ENCODE measurements around the gene A2M. TPM values are rescaled to one million over a fixed set of nuclear protein-coding genes. Genes with fewer than 3 reads are reported as not detected.

Gene A2M
- total and polyA plus RNA-seq, 10 donors, result 28.9 to 975 (median 409) TPM

DNA sequence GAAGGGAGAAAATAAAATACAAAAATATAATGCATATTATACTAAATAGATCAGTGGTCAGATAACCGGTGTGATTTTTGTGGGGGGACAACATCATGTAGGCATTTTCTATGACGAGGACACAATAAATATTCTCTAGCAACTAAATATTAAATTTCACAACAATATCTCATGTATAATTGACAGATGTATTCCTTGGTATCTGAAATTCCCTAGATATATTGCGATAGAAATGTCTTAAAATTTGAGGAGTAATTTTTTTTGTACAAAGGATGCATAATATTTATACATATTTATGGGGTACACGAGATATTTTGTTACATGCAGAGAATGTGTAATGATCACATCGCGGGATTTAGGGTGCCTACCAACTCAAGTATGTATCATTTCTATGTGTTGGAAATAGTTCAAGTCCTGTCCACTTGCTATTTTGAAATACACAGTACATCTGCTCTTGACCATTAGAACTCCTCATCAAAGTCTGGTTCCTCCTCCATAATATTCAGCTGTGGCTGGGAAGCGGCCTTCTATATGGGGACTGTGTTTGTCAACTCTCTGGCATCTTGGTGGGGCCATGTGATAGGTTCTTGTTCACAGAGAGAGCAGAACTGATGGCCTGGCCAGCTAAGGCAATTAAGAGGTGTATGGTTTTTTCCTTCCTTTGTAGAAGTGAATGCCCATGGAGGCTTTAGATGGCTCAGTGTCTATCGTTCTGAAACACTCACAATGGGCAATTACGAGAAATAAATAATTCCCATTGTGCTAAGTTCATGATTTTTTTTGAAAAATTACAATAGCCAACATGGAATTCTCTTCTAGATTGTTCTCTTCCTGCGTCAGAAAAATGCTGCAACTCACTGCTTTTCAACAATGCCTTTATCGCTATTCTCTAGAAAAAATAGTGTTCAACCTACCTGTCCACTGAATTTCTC, 8.8 kb downstream of the A2M start:
- no peaks in the 10 kb centered on the region for H3K9me3 ChIP-seq
- 85 to 95% (median 91%) methylated on average over 11 of the region's 11 CpGs for WGBS, 5 donors
- TF ChIP-seq, protein P1, sequence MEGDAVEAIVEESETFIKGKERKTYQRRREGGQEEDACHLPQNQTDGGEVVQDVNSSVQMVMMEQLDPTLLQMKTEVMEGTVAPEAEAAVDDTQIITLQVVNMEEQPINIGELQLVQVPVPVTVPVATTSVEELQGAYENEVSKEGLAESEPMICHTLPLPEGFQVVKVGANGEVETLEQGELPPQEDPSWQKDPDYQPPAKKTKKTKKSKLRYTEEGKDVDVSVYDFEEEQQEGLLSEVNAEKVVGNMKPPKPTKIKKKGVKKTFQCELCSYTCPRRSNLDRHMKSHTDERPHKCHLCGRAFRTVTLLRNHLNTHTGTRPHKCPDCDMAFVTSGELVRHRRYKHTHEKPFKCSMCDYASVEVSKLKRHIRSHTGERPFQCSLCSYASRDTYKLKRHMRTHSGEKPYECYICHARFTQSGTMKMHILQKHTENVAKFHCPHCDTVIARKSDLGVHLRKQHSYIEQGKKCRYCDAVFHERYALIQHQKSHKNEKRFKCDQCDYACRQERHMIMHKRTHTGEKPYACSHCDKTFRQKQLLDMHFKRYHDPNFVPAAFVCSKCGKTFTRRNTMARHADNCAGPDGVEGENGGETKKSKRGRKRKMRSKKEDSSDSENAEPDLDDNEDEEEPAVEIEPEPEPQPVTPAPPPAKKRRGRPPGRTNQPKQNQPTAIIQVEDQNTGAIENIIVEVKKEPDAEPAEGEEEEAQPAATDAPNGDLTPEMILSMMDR (IDR thresholded peaks at IDR 0.05 in 8 of 11, conservative IDR thresholded peaks at IDR 0.05 in 3 of 11), result no peak
- no peak for TF ChIP-seq POLR2AphosphoS5 (IDR thresholded peaks at IDR 0.05)
- no peak for TF ChIP-seq POLR2A (IDR thresholded peaks at IDR 0.05)
- no peak overlapping the region for H3K27ac ChIP-seq
- H3K36me3 ChIP-seq, result peaks cover 0 to 96% (median 12%) of the 10 kb centered on the region in 6 donors
- H3K4me1 ChIP-seq, result peaks cover 0 to 6% (median 0%) of the 10 kb centered on the region in 6 donors
- H3K4me3 ChIP-seq, result no peak overlapping the region
- no peak for DNase-seq
- intact Hi-C loops (cut with DNase I; ENCODE audit: low total_unique reads), result no loop called here
- no peaks in the 10 kb centered on the region for H3K27me3 ChIP-seq (replicated peaks in 1 of 7)

DNA sequence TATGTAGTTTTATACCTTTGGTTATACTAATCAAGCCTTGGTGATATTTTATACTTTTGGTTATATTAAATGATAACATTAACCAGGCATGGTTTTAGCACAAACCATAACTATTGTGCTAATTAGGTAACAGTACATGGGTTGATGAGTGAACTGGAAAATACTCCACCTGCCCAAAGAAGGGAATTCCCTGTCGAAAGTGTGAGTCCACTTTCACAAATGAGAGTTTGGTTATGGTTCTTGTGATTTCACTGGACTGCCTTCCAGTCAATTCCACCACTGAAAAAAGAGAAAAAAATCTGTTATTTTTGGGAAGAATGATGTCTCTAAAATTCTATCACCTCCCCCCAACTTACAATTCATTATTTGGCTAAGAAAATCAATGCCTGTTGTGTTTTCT, 9.7 kb downstream of the A2M start:
- TF ChIP-seq, protein P1 (IDR thresholded peaks at IDR 0.05 in 8 of 11, conservative IDR thresholded peaks at IDR 0.05 in 3 of 11), result no peak
- H3K4me3 ChIP-seq, result no peak overlapping the region
- H3K9me3 ChIP-seq, result no peaks in the 10 kb centered on the region
- no peaks in the 10 kb centered on the region for H3K27me3 ChIP-seq (replicated peaks in 1 of 7)
- no peak for DNase-seq
- H3K4me1 ChIP-seq, result peaks cover 0 to 5% (median 0%) of the 10 kb centered on the region in 6 donors
- intact Hi-C loops (cut with DNase I; ENCODE audit: low total_unique reads), result no loop called here
- H3K27ac ChIP-seq, result no peak overlapping the region
- peaks cover 0 to 97% (median 15%) of the 10 kb centered on the region in 6 donors for H3K36me3 ChIP-seq
- 69 to 93% (median 75%) methylated on average over 1 of the region's 1 CpG for WGBS, 5 donors

DNA sequence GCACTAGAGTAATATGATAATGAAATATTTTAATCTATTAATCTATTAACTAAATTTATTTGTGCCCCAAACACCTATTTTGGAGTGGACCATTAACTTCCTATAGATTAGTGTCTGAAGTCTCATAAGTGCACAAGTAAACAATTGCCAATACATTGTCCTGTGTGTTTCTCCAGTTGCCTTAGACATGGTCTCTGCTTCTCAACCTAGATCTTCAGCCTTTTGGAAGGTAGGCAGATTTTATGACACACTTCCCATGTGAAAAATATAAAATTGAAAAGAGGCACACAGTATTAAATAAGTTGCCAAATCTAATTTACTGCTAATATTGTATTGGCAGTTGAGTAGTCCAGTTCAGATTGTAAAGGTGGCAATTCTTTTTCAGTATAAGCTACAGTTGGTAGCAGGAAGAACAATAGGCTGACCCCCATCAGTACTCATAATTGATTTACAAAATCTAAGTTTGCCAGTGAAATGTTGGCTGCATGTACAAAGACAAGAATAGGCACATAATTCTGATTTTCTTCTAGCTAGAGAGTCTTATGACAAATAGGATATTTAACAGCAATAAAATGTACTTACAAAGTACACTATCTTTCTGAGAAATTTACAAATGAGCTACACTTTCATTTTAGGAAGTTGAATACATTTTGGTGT, 10.8 kb downstream of the A2M start:
- intact Hi-C loops (cut with DNase I; ENCODE audit: low total_unique reads), result no loop called here
- H3K27me3 ChIP-seq (replicated peaks in 1 of 7), result no peaks in the 10 kb centered on the region
- H3K36me3 ChIP-seq, result peaks cover 0 to 100% (median 18%) of the 10 kb centered on the region in 6 donors
- peaks cover 0 to 5% (median 0%) of the 10 kb centered on the region in 6 donors for H3K4me1 ChIP-seq
- TF ChIP-seq POLR2A (IDR thresholded peaks at IDR 0.05), result no peak
- TF ChIP-seq, protein P1 (IDR thresholded peaks at IDR 0.05 in 8 of 11, conservative IDR thresholded peaks at IDR 0.05 in 3 of 11), result no peak
- no peak for TF ChIP-seq POLR2AphosphoS5 (IDR thresholded peaks at IDR 0.05)
- no peak overlapping the region for H3K27ac ChIP-seq
- H3K9me3 ChIP-seq, result no peaks in the 10 kb centered on the region
- H3K4me3 ChIP-seq, result no peak overlapping the region
- no peak for DNase-seq

DNA sequence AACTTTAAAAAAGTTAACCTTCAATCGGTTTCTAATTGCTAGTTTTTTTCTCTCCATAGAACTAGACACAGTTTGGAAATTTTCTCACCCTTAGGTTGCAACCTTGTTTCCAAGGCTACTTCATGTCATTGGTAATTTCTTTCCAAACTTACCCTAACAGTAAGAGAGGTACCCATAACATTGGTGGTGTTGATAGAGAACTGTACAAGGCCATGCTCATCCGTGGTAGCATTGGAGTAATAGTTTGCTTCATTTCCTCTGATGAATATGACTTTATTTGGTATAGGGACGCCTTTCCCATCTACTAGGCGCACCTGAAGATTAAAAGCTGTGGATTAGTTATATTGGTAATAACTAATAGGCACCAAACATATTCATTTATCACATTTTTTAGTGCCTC, 11.6 kb downstream of the A2M start:
- intact Hi-C loops (cut with DNase I; ENCODE audit: low total_unique reads), result no loop called here
- Histone ChIP-seq H3K4me1 (peaks cover 0 to 5% (median 0%) of the 10 kb centered on the region in 6 donors), H3K27ac (no peak overlapping the region), H3K4me3 (no peak overlapping the region), H3K27me3 (replicated peaks in 1 of 7) (no peaks in the 10 kb centered on the region), H3K9me3 (no peaks in the 10 kb centered on the region), H3K36me3 (peaks cover 0 to 100% (median 22%) of the 10 kb centered on the region in 6 donors)
- no peak for DNase-seq
- TF ChIP-seq POLR2A (IDR thresholded peaks at IDR 0.05) (no peak), POLR2AphosphoS5 (IDR thresholded peaks at IDR 0.05) (no peak)
- TF ChIP-seq, protein P1 (IDR thresholded peaks at IDR 0.05 in 8 of 11, conservative IDR thresholded peaks at IDR 0.05 in 3 of 11), result no peak
- 70 to 88% (median 76%) methylated on average over 4 of the region's 4 CpGs for WGBS, 5 donors

Data from spleen (tissue), 11 donors.